NCI-H2029 treated with DMSO at 0.1 percent for 48 hours (cell line): ENCODE measurements around the gene CHML.

Experiments used
- DNase-seq: peaks from one replicate; lab custom pipeline; 2025; lab: John Stamatoyannopoulos, UW

CHML gene

GRCh38 chr1:241646201-241646600 is 6.0 kb upstream of the CHML start:
- DNase-seq = no peak

- no peak for DNase-seq
These were observed 5.0 kb upstream of the CHML start for GRCh38 chr1:241645199-241645598.

GRCh38 chr1:241644259-241644658 is 4.1 kb upstream of the CHML start:
- no peak for DNase-seq

GRCh38 chr1:241642593-241642944 is 2.4 kb upstream of the CHML start:
- no peak for DNase-seq

- DNase-seq = no peak
These were observed 1.8 kb upstream of the CHML start for GRCh38 chr1:241641773-241642592.

- no peak for DNase-seq
These were observed 876 bp upstream of the CHML start for GRCh38 chr1:241640867-241641622.

- DNase-seq = no peak
These were observed 483 bp downstream of the CHML start for GRCh38 chr1:241639623-241640148.

- no peak for DNase-seq
These were observed 1.1 kb downstream of the CHML start for GRCh38 chr1:241638909-241639622.

- DNase-seq = no peak
These were observed 2.0 kb downstream of the CHML start for GRCh38 chr1:241638099-241638682.

GRCh38 chr1:241637604-241638003 is 2.6 kb downstream of the CHML start:
- no peak for DNase-seq

GRCh38 chr1:241637046-241637590 is 3.1 kb downstream of the CHML start:
- no peak for DNase-seq

GRCh38 chr1:241636291-241636690 is 3.9 kb downstream of the CHML start:
- DNase-seq = no peak

GRCh38 chr1:241635556-241636152 is 4.5 kb downstream of the CHML start:
- no peak for DNase-seq

GRCh38 chr1:241632987-241633386 is 7.2 kb downstream of the CHML start:
- no peak for DNase-seq

- no peak for DNase-seq
These were observed 8.5 kb downstream of the CHML start for GRCh38 chr1:241631674-241632073.

GRCh38 chr1:241630899-241631298 is 9.3 kb downstream of the CHML start:
- DNase-seq = no peak

- DNase-seq = no peak
These were observed 9.7 kb downstream of the CHML start for GRCh38 chr1:241630476-241630875.

- no peak for DNase-seq
These were observed 10.2 kb downstream of the CHML start for GRCh38 chr1:241630005-241630404.

GRCh38 chr1:241627453-241628259 is 12.5 kb downstream of the CHML start:
- DNase-seq = no peak

GRCh38 chr1:241624935-241625334 is 15.2 kb downstream of the CHML start:
- DNase-seq = no peak

GRCh38 chr1:241622669-241623068 is 17.5 kb downstream of the CHML start:
- no peak for DNase-seq
